Neuronal stem cell (in vitro differentiated cells): ENCODE results near the gene WFIKKN1.

Experiments
- DNase-seq: peaks from one replicate; pipeline ENCODE4 v3.0.0-alpha.2; 2013; ENCODE audit warnings: low spot score
- H2AFZ ChIP-seq: one replicate; pipeline ENCODE4 v1.6.1; 2013; ENCODE audit warnings: mild to moderate bottlenecking, low read length, inconsistent platforms
- H2AK5ac ChIP-seq: 2 replicates; pipeline ENCODE4 v1.6.1; 2013; ENCODE audit warnings: low read depth, mild to moderate bottlenecking, inconsistent platforms, low read length, moderate library complexity, mixed read lengths
- H2BK120ac ChIP-seq: 2 replicates; pipeline ENCODE4 v1.6.1; 2013; ENCODE audit warnings: low read depth, mild to moderate bottlenecking, inconsistent platforms, low read length, moderate library complexity, mixed read lengths
- H2BK12ac ChIP-seq: one replicate; pipeline ENCODE4 v1.6.1; 2013; ENCODE audit warnings: low read length, inconsistent platforms
- H2BK15ac ChIP-seq: 2 replicates; pipeline ENCODE4 v1.6.1; 2013; ENCODE audit warnings: mild to moderate bottlenecking, low read length, inconsistent platforms, mixed read lengths
- H2BK5ac ChIP-seq: one replicate; pipeline ENCODE4 v1.6.1; 2013; ENCODE audit warnings: inconsistent platforms, mild to moderate bottlenecking, low read length, moderate library complexity
- H3K14ac ChIP-seq: one replicate; pipeline ENCODE4 v1.6.1; 2013; ENCODE audit warnings: low read length, inconsistent platforms
- H3K18ac ChIP-seq: 2 replicates; pipeline ENCODE4 v1.6.1; 2013; ENCODE audit warnings: low read length, inconsistent platforms
- H3K23ac ChIP-seq: 2 replicates; pipeline ENCODE4 v1.6.1; 2013; ENCODE audit warnings: low read depth, mild to moderate bottlenecking, mixed read lengths, low read length, inconsistent platforms; ENCODE audit not compliant: poor library complexity
- H3K27ac ChIP-seq: replicated peaks from 3 replicates; pipeline ENCODE4 v1.5.1; 2013; ENCODE audit warnings: low read length, inconsistent platforms
- H3K27me3 ChIP-seq, 3 experiments: 2 replicates each; pipeline ENCODE4 v1.6.1; 2013; ENCODE audit warnings: low read length in 3 of 3, mild to moderate bottlenecking in 2 of 3, inconsistent platforms in 1 of 3, low read depth in 1 of 3, mixed read lengths in 1 of 3, moderate library complexity in 1 of 3; ENCODE audit not compliant: control insufficient read depth in 3 of 3, insufficient read depth in 3 of 3
- H3K36me3 ChIP-seq, 2 donors: replicated peaks in 1 of 2; 2 replicates each; pipeline ENCODE4 v1.6.1; 2013; ENCODE audit warnings: low read length in 2 of 2; ENCODE audit not compliant: control insufficient read depth in 2 of 2, insufficient read depth in 2 of 2
- H3K4ac ChIP-seq: 2 replicates; pipeline ENCODE4 v1.6.1; 2013; ENCODE audit warnings: inconsistent platforms, mild to moderate bottlenecking, low read length, moderate library complexity
- H3K4me1 ChIP-seq, 2 donors: 1 replicate in 1 of 2; 2 replicates in 1 of 2; pipeline ENCODE4 v1.6.1; 2013; ENCODE audit warnings: low read length in 2 of 2, low read depth in 1 of 2; ENCODE audit not compliant: control insufficient read depth in 2 of 2, insufficient read depth in 1 of 2
- H3K4me2 ChIP-seq: one replicate; pipeline ENCODE4 v1.6.1; 2013; ENCODE audit warnings: mild to moderate bottlenecking, low read length, inconsistent platforms; ENCODE audit not compliant: insufficient read depth, poor library complexity, severe bottlenecking
- H3K4me3 ChIP-seq, 2 donors: 2 replicates each; pipeline ENCODE4 v1.5.1; 2013; ENCODE audit warnings: low read length in 2 of 2, mild to moderate bottlenecking in 2 of 2, inconsistent platforms in 1 of 2, moderate library complexity in 1 of 2
- H3K79me1 ChIP-seq: one replicate; pipeline ENCODE4 v1.6.1; 2013; ENCODE audit warnings: low read depth, mild to moderate bottlenecking, inconsistent platforms, low read length, moderate library complexity
- H3K9ac ChIP-seq: one replicate; pipeline ENCODE4 v1.6.1; 2013; ENCODE audit warnings: mild to moderate bottlenecking, low read depth, low read length, inconsistent platforms; ENCODE audit not compliant: poor library complexity
- H3K9me3 ChIP-seq, 2 donors: replicated peaks in 1 of 2; 2 replicates each; pipeline versions ENCODE3 to v1.6.1; 2013; ENCODE audit warnings: low read length in 2 of 2, mild to moderate bottlenecking in 2 of 2, inconsistent platforms in 1 of 2, low read depth in 1 of 2, mixed read lengths in 1 of 2, moderate library complexity in 1 of 2; ENCODE audit not compliant: control insufficient read depth in 2 of 2, insufficient read depth in 1 of 2
- H4K8ac ChIP-seq: one replicate; pipeline ENCODE4 v1.6.1; 2013; ENCODE audit warnings: low read depth, mild to moderate bottlenecking, inconsistent platforms, low read length, moderate library complexity
- H4K91ac ChIP-seq: one replicate; pipeline ENCODE4 v1.6.1; 2013; ENCODE audit warnings: low read length, low read depth, mild to moderate bottlenecking, inconsistent platforms; ENCODE audit not compliant: poor library complexity
- WGBS, 2 donors: extraction: QIAGEN DNeasy Blood & Tissue Kit; methylation state at CpG; one replicate each; pipeline ENCODE4 v1.1.7; 2013; ENCODE audit warnings: missing lambda C conversion rate in 2 of 2, mixed read lengths in 1 of 2; ENCODE audit not compliant: insufficient read length in 2 of 2, insufficient replicate concordance in 1 of 2; ENCODE audit errors: extremely low coverage in 2 of 2; 5-methylcytosine and 5-hydroxymethylcytosine counted together

WFIKKN1 gene

GRCh38 chr16:652454-653305 is 21.9 kb downstream of the WFIKKN1 start:
- no peak overlapping the region for H4K91ac ChIP-seq
- H3K4me2 ChIP-seq = no peak overlapping the region
- H3K27me3 ChIP-seq = no peaks in the 10 kb centered on the region
- no peak overlapping the region for H3K23ac ChIP-seq
- no peak overlapping the region for H2BK120ac ChIP-seq
- H3K9me3 ChIP-seq = no peaks in the 10 kb centered on the region
- no peak overlapping the region for H3K9ac ChIP-seq
- H2AK5ac ChIP-seq = no peak overlapping the region
- H3K4ac ChIP-seq = no peak overlapping the region
- WGBS, 2 donors = no CpG with 5 or more reads among the region's 28 CpGs
- H3K79me1 ChIP-seq = peaks cover 8% of the 10 kb centered on the region
- no peak overlapping the region for H3K4me3 ChIP-seq
- no peak overlapping the region for H3K14ac ChIP-seq
- H4K8ac ChIP-seq = no peak overlapping the region
- no peak overlapping the region for H2BK12ac ChIP-seq
- no peak for DNase-seq
- H2BK5ac ChIP-seq = peak overlapping the region; percentile 39
- peaks cover 9 to 16% of the 10 kb centered on the region in 2 donors for H3K4me1 ChIP-seq
- H2AFZ ChIP-seq = no peak overlapping the region
- no peak overlapping the region for H2BK15ac ChIP-seq
- no peak overlapping the region for H3K27ac ChIP-seq
- peaks cover 5 to 57% of the 10 kb centered on the region in 2 donors for H3K36me3 ChIP-seq
- no peak overlapping the region for H3K18ac ChIP-seq

- no peak overlapping the region for H2BK5ac ChIP-seq
- no peak overlapping the region for H3K4me2 ChIP-seq
- no peak overlapping the region for H2AFZ ChIP-seq
- H3K79me1 ChIP-seq = peaks cover 7% of the 10 kb centered on the region
- no peak overlapping the region for H3K18ac ChIP-seq
- H2BK12ac ChIP-seq = no peak overlapping the region
- peak overlapping the region; percentile 17 for H3K23ac ChIP-seq
- no peak overlapping the region for H3K4ac ChIP-seq
- H3K36me3 ChIP-seq = peaks cover 9 to 70% of the 10 kb centered on the region in 2 donors
- no peak overlapping the region for H3K14ac ChIP-seq
- H2BK120ac ChIP-seq = no peak overlapping the region
- no peaks in the 10 kb centered on the region for H3K9me3 ChIP-seq
- H3K27me3 ChIP-seq = no peaks in the 10 kb centered on the region
- peaks cover 4 to 7% of the 10 kb centered on the region in 2 donors for H3K4me1 ChIP-seq
- H4K8ac ChIP-seq = no peak overlapping the region
- no peak overlapping the region for H4K91ac ChIP-seq
- DNase-seq = no peak
- no peak overlapping the region for H3K4me3 ChIP-seq
- no CpG with 5 or more reads among the region's 12 CpGs for WGBS, 2 donors
- no peak overlapping the region for H2AK5ac ChIP-seq
- H3K9ac ChIP-seq = peak overlapping the region; percentile 60
- H2BK15ac ChIP-seq = no peak overlapping the region
- no peak overlapping the region for H3K27ac ChIP-seq
These were observed 23.2 kb downstream of the WFIKKN1 start for GRCh38 chr16:654034-654433.

GRCh38 chr16:657487-657886 is 26.7 kb downstream of the WFIKKN1 start:
- Histone ChIP-seq H3K4ac (no peak overlapping the region), H3K9me3 (no peaks in the 10 kb centered on the region), H3K4me2 (no peak overlapping the region), H2AFZ (no peak overlapping the region), H3K36me3 (peaks cover 11 to 80% of the 10 kb centered on the region in 2 donors), H2BK12ac (no peak overlapping the region), H3K4me3 (no peak overlapping the region), H2BK120ac (no peak overlapping the region), H4K91ac (no peak overlapping the region), H3K79me1 (peaks cover 16% of the 10 kb centered on the region), H4K8ac (no peak overlapping the region), H2BK15ac (no peak overlapping the region), H2AK5ac (no peak overlapping the region), H3K18ac (no peak overlapping the region), H2BK5ac (no peak overlapping the region), H3K4me1 (peaks cover 3 to 6% of the 10 kb centered on the region in 2 donors), H3K14ac (no peak overlapping the region), H3K23ac (no peak overlapping the region), H3K9ac (peak overlapping the region; percentile 44), H3K27ac (no peak overlapping the region), H3K27me3 (no peaks in the 10 kb centered on the region)
- DNase-seq = no peak
- WGBS, 2 donors = no CpG with 5 or more reads among the region's 22 CpGs

GRCh38 chr16:658679-659571 is 28.1 kb downstream of the WFIKKN1 start:
- WGBS, 2 donors = no CpG with 5 or more reads among the region's 35 CpGs
- H3K27me3 ChIP-seq = no peaks in the 10 kb centered on the region

More at GRCh38 chr16:658679-659571, 28.1 kb downstream of the WFIKKN1 start:
- H3K9ac ChIP-seq = peak overlapping the region; percentile 21
- no peak overlapping the region for H2BK5ac ChIP-seq
- H3K27ac ChIP-seq = no peak overlapping the region
- H3K4me3 ChIP-seq = peak overlapping the region in 1 of 2 donors; percentile 52
- H3K4me2 ChIP-seq = no peak overlapping the region
- no peak overlapping the region for H2AFZ ChIP-seq
- H2AK5ac ChIP-seq = no peak overlapping the region
- H4K8ac ChIP-seq = no peak overlapping the region
- H2BK12ac ChIP-seq = no peak overlapping the region
- H4K91ac ChIP-seq = no peak overlapping the region
- DNase-seq = no peak
- peaks cover 3 to 6% of the 10 kb centered on the region in 2 donors for H3K4me1 ChIP-seq
- no peak overlapping the region for H3K14ac ChIP-seq
- H3K9me3 ChIP-seq = no peaks in the 10 kb centered on the region
- no peak overlapping the region for H3K4ac ChIP-seq
- H2BK15ac ChIP-seq = peak overlapping the region; percentile 43
- peaks cover 14 to 71% of the 10 kb centered on the region in 2 donors for H3K36me3 ChIP-seq
- H3K79me1 ChIP-seq = peaks cover 13% of the 10 kb centered on the region
- H2BK120ac ChIP-seq = no peak overlapping the region
- H3K18ac ChIP-seq = no peak overlapping the region
- H3K23ac ChIP-seq = no peak overlapping the region
